Left lung (tissue), 10 donors: Measurements from ENCODE around the gene NUTF2. TPM values are rescaled to one million over a fixed set of nuclear protein-coding genes. Genes with fewer than 3 reads are reported as not detected.
A peak's percentile ranks its signal among the peaks of the same experiment; 100 is the strongest.

Experiments used
- ATAC-seq: fragments of 200-7000 bp; cut with Tn5 transposase; one replicate; pipeline ENCODE4 v1.9.1; 2020; ENCODE audit warnings: moderate library complexity
- DNase-seq, 4 donors: peaks; one replicate each; pipeline ENCODE4 v3.0.0-alpha.2; 2013 to 2020
- H3K27ac ChIP-seq, 2 donors: fragments of 200-600 bp; sonication (generic) in 1 of 2; one replicate each; pipeline versions ENCODE4 v1.5.0 to v1.8.0; 2020 to 2021
- H3K27me3 ChIP-seq, 2 donors: fragments of 200-600 bp; sonication (generic) in 1 of 2; one replicate each; pipeline versions ENCODE4 v1.5.0 to v1.8.0; 2020 to 2021
- H3K36me3 ChIP-seq, 2 donors: fragments of 200-600 bp; sonication (generic) in 1 of 2; one replicate each; pipeline versions ENCODE4 v1.5.0 to v1.8.0; 2020 to 2021
- H3K4me1 ChIP-seq, 2 donors: fragments of 200-600 bp; one replicate each; pipeline ENCODE4 v1.8.0; 2021
- H3K4me3 ChIP-seq, 2 donors: fragments of 200-600 bp; sonication (generic) in 1 of 2; one replicate each; pipeline versions ENCODE4 v1.5.0 to v1.8.0; 2020 to 2021; ENCODE audit warnings: mild to moderate bottlenecking in 1 of 2
- H3K9me3 ChIP-seq, 2 donors: fragments of 200-600 bp; sonication (generic) in 1 of 2; one replicate each; pipeline versions ENCODE4 v1.5.0 to v1.8.0; 2020 to 2021
- CTCF ChIP-seq, 2 donors: fragments of 200-600 bp; sonication (generic) in 1 of 2; IDR thresholded peaks; one replicate each; pipeline versions ENCODE4 v1.5.0 to v1.8.0; 2021; ENCODE audit warnings: antibody characterized with exemption in 2 of 2
- intact Hi-C, 2 donors: fragments of 100-400 bp; cut with DNase I; formaldehyde crosslinking; loops; one replicate each; pipeline versions ENCODE4 v1.11.2 to v1.14.2; 2022
- polyA plus RNA-seq, 6 donors: library from polyadenylated mRNA; unstranded; fragments of 120-200 nt; gene quantifications; one replicate each; pipeline ENCODE4 v1.2.1, GENCODE V29; 2013; ENCODE audit not compliant: insufficient read length in 6 of 6
- total RNA-seq, 2 donors: library from RNA; stranded (reverse); fragmentation: NEBNext Ultra II Directional; extraction: Animal tissue kit (Norgen Biotek cat#: 25700); gene quantifications; one replicate each; pipeline ENCODE4 v1.2.1, GENCODE V29; 2021
- donor health status: DM: no; HTN: yes; CAD: no.
- donor health status: DM: no; HTN: no; CAD: no.

NUTF2 gene
- total and polyA plus RNA-seq, 8 donors, result 91.5 to 123 (median 112) TPM

GRCh38 chr16:67801883-67802282 is 44.9 kb upstream of the NUTF2 start:
- TF ChIP-seq CTCF (IDR thresholded peaks at IDR 0.05), result no peak
- DNase-seq, result peak in 1 of 4 donors; percentile 1
- intact Hi-C loops, result no loop called here
- no peak for ATAC-seq
- Histone ChIP-seq H3K4me1 (peaks cover 11 to 53% of the 10 kb centered on the region in 2 donors), H3K27me3 (no peaks in the 10 kb centered on the region), H3K27ac (no peak overlapping the region), H3K36me3 (peaks cover 0 to 44% of the 10 kb centered on the region in 2 donors), H3K9me3 (no peaks in the 10 kb centered on the region), H3K4me3 (no peak overlapping the region)

GRCh38 chr16:67803894-67804293 is 42.8 kb upstream of the NUTF2 start:
- DNase-seq, result peak in 1 of 4 donors; percentile 1
- Histone ChIP-seq H3K9me3 (no peaks in the 10 kb centered on the region), H3K4me3 (no peak overlapping the region), H3K36me3 (peaks cover 0 to 40% of the 10 kb centered on the region in 2 donors), H3K4me1 (peaks cover 11 to 53% of the 10 kb centered on the region in 2 donors), H3K27me3 (no peaks in the 10 kb centered on the region), H3K27ac (no peak overlapping the region)
- no peak for TF ChIP-seq CTCF (IDR thresholded peaks at IDR 0.05)
- intact Hi-C loops, result no loop called here
- no peak for ATAC-seq

GRCh38 chr16:67804853-67805542 is 41.7 kb upstream of the NUTF2 start:
- intact Hi-C loops, result no loop called here

GRCh38 chr16:67805718-67806427 is 40.9 kb upstream of the NUTF2 start:
- Histone ChIP-seq H3K27ac (peak overlapping the region; percentile 45 to 87), H3K4me1 (peaks cover 11 to 44% of the 10 kb centered on the region in 2 donors), H3K27me3 (no peaks in the 10 kb centered on the region), H3K36me3 (peaks cover 0 to 25% of the 10 kb centered on the region in 2 donors), H3K9me3 (no peaks in the 10 kb centered on the region), H3K4me3 (peak overlapping the region; percentile 90 to 92)
- DNase-seq (peak in 1 of 4 donors; percentile 77), ATAC-seq (peak; percentile 12)
- intact Hi-C loops, result no loop called here
- TF ChIP-seq CTCF (IDR thresholded peaks at IDR 0.05), result no peak

More at GRCh38 chr16:67804853-67805542, 41.7 kb upstream of the NUTF2 start:
- Histone ChIP-seq H3K9me3 (no peaks in the 10 kb centered on the region), H3K27me3 (no peaks in the 10 kb centered on the region), H3K4me1 (peaks cover 11 to 52% of the 10 kb centered on the region in 2 donors), H3K4me3 (peak overlapping the region in 1 of 2 donors; percentile 90), H3K36me3 (peaks cover 0 to 31% of the 10 kb centered on the region in 2 donors), H3K27ac (no peak overlapping the region)
- DNase-seq, result peak in 1 of 4 donors; percentile 9
- no peak for TF ChIP-seq CTCF (IDR thresholded peaks at IDR 0.05)
- no peak for ATAC-seq
